Pulmonary artery endothelial cell (primary cell): ENCODE measurements around the gene ADAMTS6. TPM values are rescaled to one million over a fixed set of nuclear protein-coding genes. Genes with fewer than 3 reads are reported as not detected.
"Not testable (repeated sequence)": the region's sequence is repeated elsewhere in the genome, so short reads cannot be mapped to it uniquely, and the experiment has no call there.

ENCODE experiments used
- DNase-seq: peaks from one replicate; pipeline ENCODE4 v3.0.0-alpha.2; 2011; ENCODE audit warnings: low read depth, low spot score
- total RNA-seq: library from RNA; depleted of rRNA; stranded (reverse); fragments of >200 nt; gene quantifications from 2 replicates; pipeline ENCODE4 v1.2.3, GENCODE V29; 2014

The ADAMTS6 gene
- total RNA-seq, 1 donor from 2014 or later = 73.1 TPM

- peak; percentile 95 for DNase-seq
Observed at GRCh38 chr5:65198456-65199120, 283.1 kb downstream of the ADAMTS6 start.

DNA sequence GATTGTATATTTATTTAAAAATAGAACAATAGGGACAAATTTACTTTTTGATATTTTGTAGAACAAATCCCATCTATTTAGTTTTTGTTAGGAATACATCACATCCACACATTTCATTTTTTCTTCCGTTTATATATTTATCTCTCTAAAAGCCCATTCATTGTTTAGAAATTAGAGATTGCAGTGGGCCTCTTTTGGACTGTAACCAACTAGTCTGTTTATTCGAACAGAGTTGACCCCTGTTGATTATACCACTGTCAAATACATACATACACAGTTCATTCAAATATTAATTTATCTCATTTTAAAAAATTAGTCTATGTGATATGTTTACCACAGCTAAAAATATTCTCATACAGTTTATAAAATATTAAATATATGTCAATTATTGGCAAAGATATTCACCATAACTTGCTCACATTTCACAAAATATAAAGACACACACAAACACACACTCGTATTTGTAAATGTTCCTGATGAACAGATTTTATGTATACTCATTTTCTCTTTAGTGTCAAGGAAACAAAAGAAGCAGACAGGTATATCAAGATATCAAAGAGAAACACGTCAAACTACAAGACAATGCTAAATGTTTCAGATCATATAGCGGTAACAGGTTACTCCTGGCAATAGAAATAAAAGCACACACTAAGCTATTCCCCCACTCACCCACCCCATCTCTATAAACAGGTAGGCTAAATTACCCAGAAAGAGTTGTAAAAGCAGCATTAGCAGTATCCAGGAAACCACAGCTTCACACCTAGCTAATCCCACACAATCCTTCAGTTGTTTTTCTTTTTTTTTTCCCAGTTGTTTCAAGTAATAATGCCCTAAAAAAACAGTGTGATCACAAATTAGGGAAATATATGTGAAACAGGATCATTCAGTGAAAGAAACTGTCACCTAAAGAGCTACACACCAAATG, 283.9 kb downstream of the ADAMTS6 start:
- DNase-seq = no peak

DNA sequence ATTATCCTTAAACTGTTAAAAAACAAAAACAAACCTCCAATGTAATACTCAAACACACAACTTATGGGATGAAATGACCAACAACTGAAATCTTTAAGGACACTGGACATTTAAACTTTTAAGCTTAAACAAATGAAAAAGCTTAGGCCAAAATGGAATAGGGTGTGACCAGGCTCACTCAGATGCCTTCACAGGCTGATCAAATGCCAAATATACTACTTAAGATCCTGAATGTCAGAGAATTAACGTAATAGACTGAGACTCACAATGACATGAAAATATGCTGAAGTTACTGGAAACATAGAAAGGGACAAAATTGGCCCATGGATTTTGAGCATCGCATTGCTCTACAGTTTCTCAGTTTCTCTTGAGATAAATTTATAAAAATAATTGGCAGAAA, 286.8 kb downstream of the ADAMTS6 start:
- no peak for DNase-seq

DNA sequence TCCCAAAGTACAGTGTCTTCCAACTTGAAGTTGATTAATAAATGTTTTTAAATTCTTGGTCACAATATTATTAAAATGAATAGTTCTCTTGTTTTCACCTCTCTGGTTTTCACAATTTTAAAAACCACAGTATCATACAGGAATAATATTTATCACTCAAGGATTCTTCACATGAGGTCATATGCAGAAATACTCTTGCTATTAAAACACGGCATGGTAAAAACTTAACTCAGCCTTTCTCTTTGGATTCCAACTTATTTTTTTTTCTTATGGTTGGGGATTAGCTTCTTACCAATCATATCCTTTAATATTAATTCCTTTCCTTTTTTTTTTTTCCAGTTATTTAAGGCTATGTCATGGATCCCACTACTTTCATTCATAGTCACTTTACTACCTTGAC, 289.4 kb downstream of the ADAMTS6 start:
- no peak for DNase-seq

DNA sequence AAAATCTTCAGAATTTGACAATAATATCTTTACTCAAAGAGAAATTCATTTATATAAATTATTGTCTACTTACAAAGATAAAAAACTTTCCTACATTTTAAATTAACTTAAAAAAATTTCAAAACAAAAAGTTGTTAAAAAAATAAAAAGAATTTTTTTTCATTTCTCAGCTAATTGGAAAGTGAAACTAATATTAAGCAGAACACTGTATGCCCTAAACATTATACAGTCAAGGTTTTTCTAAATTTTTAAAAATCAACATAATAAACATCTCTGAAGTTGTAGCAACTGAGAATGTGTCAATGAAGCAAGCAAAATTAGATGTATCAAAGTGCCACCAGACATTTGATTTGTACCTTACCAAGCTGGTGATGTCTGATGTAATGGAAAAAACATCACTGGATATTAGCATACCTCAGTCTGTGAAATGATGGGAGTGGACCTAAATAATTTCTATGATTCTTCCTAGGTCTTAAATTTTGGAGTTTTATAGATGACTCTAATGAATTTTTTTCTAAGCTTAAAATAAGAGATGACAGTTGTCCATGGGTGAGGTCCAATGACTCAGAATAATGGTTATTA, 290.1 kb downstream of the ADAMTS6 start:
- no peak for DNase-seq

DNA sequence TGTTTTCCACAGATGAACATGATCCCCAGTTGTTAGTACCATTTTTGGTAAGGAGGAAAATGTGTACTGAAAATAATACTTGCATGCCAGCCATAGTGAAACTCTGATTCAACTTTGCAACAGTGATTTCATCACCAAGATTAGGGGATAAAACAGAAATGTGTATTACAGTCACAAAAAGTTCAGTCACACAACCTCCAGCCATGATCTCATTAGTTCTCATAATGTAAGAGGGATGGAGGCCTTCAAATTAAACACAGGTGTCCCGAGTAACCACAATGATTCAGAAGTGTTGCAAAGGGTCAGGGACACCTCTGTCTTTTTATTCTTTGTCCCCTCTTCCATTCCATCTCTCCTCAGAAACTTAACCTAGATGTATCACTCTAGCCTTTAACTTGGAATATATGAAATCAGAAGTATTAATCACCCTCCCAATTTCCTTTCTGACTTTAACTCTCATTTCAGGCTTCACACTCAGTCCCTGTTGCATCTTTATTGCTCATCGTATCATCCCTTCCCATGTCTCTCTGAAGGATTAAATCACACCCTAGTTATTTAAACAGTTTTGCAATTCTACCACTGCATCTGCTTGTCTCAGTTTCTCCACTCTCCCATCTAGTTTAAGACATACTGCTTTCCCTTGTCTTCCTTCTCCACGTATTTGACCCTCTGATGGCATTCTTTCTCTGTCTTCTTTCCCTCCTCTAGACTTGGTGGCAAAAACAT, 291.2 kb downstream of the ADAMTS6 start:
- no peak for DNase-seq

DNA sequence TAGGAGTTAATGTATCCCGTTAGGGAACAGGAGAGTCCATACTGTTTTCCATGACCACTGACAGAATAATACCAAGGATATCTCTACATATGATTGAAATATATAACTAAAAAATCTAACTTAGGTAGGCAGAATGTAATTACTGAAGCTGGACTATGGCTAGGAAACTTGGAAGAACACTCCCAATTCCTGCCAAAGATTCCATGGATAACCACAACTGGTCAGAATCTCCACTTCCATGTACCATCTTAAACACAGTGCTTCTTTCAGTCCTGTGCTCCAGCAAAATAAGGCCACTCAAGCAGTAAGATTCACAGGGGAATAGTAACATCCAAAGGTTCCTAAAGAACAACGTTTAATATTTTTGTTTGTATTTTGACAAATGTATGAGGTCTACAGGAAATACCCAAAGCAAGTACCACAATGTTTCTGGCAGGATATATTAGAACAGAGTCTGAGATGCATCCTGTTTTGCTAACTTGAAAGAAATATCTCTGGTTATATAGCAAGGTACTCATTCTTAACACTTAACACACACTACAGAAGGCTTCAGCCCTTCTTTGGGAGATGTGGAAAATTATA, 295.0 kb downstream of the ADAMTS6 start:
- peak; percentile 20 for DNase-seq

DNA sequence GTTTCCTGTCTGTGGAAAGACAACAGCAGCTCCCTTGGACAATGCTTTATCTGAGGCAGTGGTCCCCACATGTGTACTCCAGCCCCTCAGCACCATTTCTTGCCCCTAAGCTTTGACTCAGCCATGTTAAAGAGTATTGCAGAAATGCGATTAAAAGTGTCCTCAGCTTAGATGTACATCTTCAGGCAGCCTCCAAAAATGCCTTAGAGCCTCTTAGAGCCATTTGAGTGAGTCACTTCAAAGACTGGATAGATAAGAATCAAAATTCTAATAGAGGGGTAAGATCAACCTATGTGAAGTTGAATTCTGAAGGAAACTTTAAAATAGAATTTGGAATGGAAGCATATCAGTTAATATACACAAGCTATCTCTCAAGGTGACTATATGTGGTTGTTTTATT, 296.3 kb downstream of the ADAMTS6 start:
- DNase-seq = no peak

DNA sequence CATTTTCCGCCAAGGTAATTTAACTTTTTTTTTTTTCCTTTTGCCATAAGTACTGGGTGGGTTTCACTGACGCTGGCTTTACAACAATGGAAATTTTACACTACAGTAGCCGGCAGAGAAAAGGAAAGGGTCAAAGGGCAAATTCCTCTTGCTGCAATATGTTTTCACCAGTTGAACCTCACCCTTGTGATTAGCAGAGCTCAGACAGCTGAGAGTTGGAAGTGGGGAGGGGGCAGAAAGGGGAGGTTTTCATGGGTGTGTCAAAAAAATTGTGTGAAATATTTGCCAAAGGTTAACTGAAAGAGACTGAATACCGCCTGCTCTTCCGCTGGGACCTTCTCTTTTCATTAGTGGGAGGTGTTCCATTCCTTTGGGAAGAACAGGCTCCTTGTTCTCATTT, 296.9 kb downstream of the ADAMTS6 start:
- DNase-seq = no peak

GRCh38 chr5:65174231-65174630, 307.5 kb downstream of the ADAMTS6 start:
- not testable (repeated sequence) for DNase-seq

GRCh38 chr5:65173130-65173525, 308.6 kb downstream of the ADAMTS6 start:
- no peak for DNase-seq

DNA sequence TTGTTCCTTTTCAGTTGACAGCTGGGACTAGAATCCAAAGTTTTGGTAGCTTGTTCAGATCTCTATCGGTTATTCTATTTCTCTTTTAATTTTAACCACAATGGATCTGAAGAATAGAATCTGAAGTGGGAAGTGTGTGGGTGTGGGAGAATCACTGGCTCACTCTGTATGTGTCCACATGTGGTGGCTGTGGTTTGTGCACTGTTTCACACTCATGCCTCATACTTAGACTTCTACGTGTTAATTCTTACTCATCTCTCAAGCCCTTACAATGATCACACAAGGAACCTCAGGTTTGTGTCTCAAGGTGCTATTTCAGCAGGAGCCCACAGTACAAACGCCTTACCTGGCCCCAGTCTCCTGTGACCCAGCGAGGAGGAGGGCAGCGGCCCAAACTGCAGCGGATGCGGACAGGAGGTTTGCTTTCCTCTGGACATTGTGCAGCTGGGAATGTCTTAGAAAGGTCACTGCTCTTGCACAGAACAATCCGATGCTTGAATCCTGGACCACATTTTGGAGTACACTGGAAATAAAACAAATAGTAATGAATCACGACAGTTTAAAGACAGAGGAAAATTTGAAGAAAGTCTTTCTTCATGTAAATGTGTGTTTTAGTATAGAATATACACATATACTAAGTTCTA, 309.1 kb downstream of the ADAMTS6 start:
- DNase-seq = no peak

GRCh38 chr5:65171645-65172044, 310.1 kb downstream of the ADAMTS6 start:
- DNase-seq = no peak

- no peak for DNase-seq
Observed at GRCh38 chr5:65163698-65164097, 318.0 kb downstream of the ADAMTS6 start.

- no peak for DNase-seq
Observed at GRCh38 chr5:65161655-65162054, 320.1 kb downstream of the ADAMTS6 start.

DNA sequence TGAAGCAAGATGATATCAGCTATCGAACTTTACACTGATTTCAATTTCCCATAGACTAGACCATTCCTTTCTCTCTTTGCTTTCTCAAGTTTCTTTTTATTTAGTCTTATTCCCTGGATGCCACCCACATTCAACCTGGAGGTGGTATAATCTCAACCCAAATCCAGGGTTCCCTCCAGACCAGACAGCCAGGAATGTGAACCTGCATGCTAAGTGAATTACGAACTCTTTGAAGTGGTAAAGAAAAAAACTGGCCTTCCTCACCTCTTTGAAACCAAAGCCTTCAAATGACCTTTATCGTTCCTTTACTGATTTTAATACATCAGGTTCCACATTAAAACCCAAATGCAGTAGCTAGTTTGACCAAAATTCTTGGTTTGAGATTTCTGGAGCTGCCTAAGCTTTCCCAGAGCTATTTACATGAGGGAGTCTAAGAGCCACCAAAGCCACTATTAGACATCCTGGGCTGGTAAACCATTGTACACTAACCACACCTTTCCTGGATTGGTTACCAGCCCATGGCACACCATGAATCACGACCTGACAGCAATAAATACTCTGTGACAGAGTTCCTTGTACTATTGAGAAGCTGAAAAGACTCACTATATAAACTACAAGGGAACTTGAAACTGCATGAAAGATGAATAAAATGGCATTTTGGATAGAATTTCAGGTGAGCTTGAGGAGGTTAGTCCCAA, 323.7 kb downstream of the ADAMTS6 start:
- no peak for DNase-seq

DNA sequence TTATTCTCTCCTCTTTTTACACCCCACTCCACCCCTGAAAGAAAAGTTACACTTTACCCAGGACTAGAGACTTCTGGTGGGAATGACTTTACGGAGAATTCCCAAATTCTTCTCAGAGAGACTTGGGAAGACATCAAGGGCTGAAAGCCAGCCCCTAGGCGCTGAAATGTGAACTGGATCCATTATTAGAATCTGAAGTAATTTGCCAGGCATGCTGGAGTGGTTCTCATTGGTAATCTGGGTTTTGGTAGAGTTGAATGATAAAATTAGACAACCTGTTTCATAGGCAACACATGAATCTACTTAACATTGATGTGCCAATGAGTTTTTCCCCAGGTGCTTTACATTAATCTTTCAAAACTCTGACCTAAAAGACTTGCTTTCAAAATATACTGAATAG, 324.8 kb downstream of the ADAMTS6 start:
- DNase-seq = no peak

GRCh38 chr5:65152131-65152530, 329.6 kb downstream of the ADAMTS6 start:
- no peak for DNase-seq

- no peak for DNase-seq
Observed at GRCh38 chr5:65151614-65152013, 330.1 kb downstream of the ADAMTS6 start.

GRCh38 chr5:65150599-65151304, 331.0 kb downstream of the ADAMTS6 start:
- DNase-seq = no peak
